Fibroblast of skin of left biceps (primary cell): ENCODE data around the gene XCL1.

Experiments
- DNase-seq, 2 experiments: peaks; one replicate each; pipeline ENCODE4 v3.0.0-alpha.2; 2013; ENCODE audit warnings: low read depth in 2 of 2

XCL1 gene

DNA sequence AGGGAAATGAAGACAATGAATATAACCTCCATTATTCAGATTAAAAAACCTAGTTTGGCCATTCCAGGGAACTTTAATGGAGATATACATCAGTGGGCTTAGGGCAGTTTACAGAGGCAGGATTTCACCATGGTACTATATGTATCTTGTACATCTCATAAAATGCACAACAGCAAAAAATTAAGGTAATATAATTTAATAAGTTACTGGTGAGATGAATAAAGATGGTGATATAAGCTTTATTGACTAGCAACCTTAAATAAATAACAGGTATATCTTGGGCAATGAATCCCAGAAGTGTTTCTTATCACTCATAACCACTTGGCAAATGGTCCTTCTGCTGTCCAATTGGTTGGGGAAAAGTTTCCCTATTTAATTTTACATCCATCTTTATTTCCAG, 29.0 kb downstream of the XCL1 start:
- no peak for DNase-seq

DNA sequence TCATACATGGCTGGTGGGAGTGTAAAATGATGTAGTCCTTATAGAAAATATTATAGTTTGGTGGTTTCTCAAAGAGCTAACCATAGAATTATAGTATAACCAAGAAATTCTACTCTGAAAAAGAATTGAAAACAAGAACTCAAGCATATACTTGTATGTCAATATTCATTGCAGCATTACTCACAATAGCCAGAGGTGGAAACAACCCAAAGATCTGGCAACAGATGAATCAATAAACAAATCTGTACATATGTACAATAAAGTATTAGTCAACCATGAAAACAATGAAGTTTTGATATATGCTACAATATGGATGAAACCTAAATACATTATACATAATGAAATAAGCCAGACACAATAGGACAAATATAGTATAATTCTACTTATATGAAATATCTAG, 29.7 kb downstream of the XCL1 start:
- DNase-seq = no peak

DNA sequence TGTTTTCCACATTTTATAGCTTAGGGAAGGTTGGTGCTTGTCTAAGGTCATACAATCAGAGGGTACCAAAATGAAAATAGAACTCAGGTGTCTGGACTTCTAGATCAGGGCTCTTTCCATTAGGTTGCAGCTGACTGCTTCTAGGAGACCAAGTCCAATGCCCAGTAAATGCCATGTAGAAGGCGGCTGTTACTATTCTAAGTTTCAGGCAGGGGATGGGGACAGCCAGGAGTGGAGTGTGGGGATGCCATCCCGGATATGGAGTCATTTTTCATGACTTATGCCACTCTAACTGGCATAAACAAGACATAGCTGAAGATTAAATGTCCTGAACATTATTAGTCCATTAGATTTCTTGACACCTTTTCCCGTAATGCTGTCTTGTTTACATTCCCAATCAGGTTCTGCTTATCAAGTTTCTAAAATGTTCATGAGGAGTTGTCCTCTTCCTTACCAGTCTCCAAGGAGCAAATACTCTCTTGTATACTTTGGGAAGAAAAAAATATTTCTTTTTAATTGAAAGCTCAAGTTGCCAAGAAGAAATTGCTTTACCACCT, 31.5 kb downstream of the XCL1 start:
- no peak for DNase-seq

DNA sequence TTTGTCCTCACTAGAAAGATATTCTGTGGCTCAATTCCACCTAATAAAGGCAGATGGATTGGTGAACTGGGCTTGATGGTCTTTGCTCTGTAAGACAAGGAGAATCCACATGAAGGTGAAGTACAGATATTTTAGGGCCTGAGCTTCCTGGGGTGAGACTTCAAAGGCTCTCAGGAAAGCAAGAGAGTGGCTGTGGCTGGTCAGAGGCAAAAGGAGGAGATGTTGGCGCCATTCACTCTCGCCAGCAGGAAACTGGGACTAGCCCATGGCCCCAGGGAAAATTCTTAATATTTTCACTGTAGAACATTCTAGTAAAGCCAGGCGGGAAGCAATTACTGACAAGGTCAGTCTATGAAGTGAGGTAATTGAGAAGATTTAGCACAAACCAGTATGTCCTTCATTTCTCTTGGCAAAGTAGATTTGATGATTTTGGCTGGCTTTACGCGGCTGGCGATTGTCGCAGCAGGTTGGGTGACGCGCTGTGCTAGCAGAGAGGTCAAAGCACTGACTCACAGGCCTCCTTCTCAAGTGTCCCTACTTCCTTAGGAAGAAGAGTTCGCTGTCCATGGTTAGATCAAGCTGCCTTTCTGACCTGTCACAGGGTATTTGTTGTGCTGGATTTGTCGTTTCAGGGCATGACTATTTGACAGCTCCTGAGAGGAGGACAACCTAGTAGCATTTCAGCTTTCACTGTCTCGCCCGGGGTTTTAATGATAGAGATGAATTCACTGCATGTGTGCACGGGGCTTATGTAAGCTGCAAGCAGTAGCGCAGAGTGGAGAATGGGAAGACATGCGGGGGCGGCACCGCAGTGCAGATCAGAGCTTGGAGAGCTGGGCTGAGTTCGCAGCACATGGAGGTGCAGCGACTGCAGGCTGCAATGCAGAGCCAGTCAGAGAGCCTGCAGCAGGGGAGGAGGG, 32.7 kb downstream of the XCL1 start:
- no peak for DNase-seq

DNA sequence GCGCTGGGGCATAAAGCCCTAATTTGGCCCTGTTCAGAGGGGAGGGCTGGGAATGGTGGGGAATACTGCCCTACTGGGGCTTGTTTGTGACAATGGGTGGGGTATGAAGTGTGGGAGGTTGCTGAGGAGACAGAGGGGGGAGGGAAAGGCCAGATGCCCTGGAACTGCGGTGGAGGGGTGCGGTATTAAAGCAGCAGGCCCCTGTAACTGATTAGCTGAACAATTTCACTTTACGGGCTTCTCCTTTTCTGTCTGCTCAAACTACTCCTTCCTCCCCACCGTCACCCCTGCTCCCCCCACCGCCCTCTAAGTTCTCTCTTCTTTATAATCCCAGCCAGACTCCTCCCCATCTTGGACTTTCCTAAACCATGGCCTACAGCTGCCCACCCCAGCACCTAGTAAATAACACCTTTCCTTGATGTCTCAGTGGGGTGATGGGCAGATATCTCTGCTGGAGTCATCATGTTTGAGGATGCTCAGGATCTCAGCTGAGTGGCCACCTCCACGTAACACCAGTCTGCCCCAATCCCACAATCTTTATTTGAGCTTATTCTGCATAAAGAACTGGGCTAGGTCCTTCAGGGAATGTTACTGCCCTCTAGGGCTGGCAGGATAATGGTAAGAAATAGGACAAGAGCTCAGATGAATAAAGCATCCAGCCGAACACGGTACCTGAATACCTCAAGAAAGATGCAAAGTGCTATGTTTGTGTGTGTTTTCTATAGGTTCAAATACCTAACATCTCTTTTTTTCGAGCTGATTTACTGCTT, 33.5 kb downstream of the XCL1 start:
- no peak for DNase-seq

DNA sequence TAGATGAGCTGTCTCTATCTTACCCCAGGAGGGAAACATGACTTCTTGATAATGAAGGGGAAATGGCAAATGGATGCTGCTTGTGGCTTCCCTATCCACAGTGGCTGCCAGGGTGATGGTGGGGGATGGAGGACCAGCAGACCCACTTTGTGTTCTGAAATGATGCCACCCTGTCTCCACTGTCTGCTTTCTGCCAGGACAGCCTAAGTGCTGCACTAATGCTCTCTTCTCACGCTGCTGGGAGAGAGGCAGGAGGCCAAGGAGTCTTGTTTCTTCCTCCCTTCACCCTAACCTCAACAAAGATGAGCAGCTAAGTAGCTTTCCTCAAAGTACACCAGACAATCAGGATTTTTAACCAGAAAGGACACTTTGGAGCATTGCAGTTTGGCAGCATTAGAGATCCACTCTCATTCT, 36.6 kb downstream of the XCL1 start:
- DNase-seq = no peak

DNA sequence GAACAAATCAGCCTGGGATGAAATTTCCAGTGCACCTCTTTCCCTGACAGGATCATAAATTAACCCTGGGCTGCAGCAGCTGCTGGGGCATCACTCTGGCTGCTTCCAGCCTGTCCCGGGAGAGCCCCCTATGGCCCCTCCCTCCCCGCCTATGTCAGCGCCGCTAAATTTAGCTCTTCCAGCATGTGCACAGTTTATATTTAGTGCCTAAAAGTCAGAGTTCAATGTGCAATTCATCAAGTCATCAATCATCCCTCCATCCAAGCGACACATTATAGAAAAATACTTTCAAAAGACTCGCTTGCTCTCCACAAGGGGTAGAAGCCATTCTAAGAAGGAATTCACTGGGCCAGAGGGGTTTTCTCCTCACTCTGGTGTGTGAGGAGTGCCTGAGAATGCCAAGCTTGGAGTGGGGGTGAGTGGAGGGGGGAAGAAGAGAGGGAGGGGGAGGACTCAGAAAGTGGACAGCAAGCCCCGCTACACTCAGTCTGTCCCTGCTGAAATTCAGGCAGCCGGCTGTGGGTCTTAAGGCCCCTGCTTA, 37.4 kb downstream of the XCL1 start:
- peak; percentile 64 to 71 for DNase-seq

DNA sequence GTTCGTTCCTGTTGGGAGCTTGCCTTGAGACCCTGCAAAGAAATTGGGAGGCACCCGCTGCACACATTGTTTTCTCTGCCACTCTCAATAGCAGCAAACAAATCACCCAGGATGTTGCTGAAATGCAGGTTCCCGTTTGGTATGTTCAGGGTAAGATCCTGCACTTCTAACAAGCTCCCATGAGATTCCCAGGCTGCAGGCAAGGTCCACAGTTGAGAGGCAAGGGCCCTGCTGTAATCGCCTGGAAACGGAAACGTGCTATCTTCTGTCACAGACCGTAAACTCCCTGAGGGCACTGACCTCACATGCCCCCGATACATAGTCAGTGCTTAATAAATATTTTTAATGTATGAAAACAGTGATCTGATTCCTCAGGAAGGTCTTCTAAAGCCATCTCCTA, 37.8 kb downstream of the XCL1 start:
- no peak for DNase-seq

DNA sequence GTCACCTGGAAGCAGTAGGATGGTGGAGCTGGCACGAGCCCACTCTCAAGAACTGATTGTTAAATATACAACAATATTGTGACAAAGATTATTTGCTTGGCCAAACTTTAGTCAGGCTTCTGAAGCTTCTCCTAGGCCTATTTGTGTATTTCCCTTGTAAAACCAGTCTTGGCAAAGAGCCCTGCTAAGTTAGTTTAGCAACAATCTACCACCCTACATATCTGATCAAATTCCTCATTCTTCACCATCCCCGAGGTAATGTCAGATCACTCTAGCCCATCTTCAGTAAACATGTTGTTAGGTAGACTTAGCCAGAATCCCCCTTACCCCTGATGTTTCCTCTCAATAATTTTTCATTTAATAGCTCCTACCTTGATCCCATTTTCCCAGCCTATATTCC, 39.6 kb downstream of the XCL1 start:
- no peak for DNase-seq

DNA sequence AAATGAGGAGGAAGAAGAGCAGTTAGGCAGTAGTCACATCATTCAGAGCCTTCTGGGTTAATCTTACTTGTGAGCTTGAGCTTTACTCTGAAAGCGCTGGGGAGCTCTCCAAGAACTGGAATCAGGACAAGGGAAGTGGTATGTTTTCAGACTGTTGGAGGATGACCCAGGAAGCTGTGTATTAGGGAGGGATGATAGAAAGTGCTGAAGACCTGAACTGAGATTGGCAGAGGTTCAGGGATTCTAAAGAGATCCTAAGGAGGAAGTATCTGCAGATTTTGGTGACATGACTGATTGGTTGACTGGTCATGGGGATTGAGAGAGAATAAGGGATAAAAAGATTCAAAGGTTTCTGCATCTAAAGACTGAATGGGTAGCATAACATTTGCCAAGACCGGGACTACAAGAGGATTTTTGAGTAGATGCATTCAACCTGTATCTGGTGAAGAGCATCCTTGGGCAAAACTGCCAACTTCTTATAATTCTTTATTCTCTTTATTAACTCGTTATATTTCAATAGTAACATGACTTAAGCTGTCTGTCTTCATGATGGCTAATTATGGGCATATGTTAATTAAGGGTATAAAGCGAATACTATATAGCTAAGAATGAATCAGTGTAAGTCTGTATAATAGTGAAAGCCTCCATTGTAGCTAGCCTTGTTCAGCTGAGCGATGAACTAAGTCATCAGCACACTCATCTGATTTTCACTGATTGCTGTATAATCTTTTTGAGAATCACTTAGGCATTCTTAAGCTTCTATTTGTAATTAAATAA, 41.8 kb downstream of the XCL1 start:
- DNase-seq = no peak

DNA sequence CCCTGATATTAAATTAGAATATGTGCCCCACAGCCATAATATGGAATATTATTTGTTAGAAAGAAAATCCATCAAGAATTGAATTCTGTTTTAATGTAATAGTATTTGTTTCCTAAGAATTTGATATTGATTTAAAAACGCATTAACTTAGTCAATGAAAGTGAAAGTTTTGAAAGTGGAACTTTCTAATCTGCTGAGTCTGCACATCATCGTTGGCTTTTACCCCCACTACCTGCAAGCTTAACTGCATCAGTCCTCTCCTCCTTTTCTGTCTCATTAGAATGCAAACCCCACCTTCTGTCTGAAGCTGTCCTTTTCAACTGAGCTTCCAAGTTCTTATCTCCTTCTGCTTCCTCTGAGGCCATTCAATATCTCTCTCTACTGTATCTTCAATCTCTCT, 42.5 kb downstream of the XCL1 start:
- DNase-seq = no peak

DNA sequence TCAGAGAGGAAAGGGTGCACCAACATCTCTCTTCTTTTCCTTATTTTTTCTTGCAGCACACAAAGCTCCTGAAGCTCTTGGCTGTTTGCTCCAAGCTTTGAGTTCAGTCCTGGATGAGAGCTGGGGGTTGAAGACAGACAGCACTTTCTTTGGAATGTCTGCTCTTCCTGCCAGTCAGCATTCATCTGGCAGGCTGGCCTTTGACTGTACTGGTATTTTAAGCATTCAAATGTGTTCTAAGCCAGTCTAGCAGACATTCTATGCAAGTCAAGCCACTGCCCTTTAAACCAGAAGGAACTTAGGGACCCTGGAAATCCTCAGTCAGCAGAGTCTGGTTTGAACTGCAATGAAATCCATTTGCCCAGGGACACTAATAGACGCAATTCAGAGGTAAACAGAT, 45.0 kb downstream of the XCL1 start:
- DNase-seq = no peak

DNA sequence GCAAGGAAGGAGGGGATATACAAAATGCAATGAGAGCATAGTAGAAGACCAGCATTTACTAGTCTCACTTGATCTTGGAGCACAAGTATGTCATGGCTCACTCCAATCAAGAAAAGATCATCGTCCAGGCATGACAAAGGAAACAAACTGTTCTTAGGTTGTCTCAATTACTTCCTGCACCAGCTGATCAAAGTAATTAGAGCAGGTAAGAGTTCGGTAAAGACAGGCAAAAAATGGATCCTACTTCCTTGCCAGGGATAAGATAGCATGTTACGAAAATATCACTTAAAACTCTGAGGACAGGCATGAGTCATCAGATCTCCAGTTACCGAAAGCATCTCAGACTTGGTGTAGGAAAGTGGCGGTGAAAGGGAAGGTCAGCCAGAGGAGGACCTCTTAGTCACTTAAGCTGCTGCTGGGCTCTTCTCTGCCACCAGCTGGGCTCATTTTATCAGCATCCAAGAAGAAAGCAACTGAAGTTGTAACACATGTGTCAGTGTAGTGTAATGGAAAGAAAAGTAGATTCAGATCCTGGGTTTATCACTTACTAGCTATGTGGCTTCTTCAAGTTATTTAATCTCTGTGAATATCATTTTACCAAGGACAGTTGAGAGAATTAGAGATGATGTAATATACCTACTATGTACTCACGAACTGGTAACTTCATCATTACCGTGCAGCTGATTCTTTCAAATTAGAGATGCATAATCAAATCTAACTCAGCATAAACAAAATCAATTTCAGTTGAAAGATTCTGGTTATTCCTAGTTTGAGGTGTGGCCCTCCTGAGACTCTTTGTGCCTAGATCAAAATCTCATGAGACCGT, 46.8 kb downstream of the XCL1 start:
- no peak for DNase-seq

DNA sequence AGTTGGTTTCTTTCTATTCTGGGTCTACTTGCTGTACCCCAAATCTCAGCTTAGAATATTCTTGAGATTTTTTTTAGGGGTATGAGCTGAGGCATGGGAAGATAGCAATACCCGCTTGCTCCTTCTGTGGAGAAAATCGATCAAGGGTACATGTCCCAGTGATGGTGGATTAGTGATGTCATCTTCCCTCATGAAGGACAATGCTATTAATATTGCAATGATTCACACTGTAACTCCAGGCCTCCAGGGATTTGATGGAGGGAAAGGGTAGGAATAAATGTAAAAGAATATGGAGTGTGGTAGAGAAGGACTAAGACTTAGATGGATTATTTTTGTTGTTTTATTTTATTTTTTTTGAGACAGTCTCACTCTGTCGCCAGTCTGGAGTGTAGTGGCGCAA, 47.4 kb downstream of the XCL1 start:
- DNase-seq = no peak

DNA sequence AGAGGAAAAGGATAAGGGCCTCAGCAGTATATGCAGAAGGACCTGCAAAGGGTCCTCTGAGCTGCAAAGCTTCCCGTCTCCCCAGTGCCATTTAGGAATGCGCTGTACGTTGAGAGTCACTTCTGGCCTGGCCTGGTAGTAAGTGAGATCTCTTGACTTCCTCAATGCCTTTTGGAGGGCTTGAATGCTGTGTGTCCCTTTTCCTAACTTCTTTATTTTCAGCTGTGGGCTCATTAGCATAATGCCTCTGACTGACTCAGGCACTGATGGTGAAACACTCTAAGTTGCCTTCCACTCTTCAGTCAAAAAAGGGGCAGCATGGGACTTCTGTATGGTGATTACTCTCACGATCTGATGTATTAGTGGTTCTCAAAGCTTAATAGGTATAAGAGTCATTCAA, 49.9 kb downstream of the XCL1 start:
- no peak for DNase-seq

DNA sequence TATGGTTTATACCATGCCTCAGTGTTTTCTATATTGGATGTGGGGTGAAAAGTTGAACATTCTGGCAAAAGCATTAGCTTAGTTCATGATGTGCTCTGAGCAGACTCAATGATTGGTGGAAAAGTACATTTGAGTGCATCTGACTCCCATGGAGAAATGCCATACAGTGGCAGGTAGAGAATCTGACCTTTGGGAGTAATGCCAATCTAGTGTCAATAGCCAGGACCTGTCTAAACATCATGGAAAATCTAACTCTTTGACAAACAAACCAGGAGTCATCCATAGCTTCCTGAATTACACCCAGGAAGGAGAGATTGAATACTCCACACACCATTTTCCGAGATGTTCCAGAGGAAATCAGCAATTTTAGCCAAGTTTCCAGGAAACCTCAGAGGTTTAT, 51.0 kb downstream of the XCL1 start:
- DNase-seq = no peak

DNA sequence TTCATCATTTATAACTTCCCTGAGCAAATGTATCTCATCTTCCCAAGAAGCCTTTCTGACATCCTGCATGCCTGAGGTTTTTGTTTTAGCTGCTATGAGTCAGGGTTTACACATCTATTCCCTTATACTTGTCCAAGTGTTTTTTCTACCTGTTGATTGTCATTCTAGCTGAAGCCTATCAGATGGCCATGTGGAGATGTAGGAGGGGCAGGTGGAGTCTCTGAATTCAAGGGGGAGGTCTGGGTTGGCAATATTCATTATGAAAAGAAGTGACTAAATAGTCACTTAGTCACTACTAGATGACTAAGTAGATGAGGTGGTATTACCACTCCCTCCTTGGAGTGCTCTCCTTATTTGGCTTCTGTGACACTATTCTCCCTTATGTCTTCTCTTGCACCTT, 52.4 kb downstream of the XCL1 start:
- peak; percentile 24 to 26 for DNase-seq

DNA sequence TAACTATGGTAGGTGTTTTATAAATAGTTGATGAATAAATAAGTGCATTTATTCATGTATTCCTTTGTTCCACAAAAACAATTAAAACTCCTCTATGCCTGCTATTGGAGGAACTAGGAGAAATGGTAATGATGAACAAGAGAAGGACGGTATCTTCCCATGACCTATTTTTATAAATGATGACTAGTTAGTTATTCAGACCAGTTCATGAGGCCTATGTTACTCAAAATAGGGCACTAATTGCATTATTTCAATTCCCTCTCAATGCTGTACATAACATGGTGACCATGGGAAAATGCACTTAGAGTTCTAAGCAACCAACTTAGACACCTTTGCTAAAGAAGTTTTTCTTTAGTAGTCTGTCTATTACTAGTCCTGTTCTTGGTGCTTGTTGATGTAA, 53.1 kb downstream of the XCL1 start:
- DNase-seq = no peak
